WTC11 (cell line): ENCODE data around the gene ACBD4. TPM values are rescaled to one million over a fixed set of nuclear protein-coding genes. Genes with fewer than 3 reads are reported as not detected.

ENCODE experiments used
- AR ChIP-seq: fragments of 250-450 bp; sonication (Bioruptor Pico); IDR thresholded peaks from 2 replicates; pipeline ENCODE4 v1.9.0; 2021; ENCODE audit warnings: mild to moderate bottlenecking
- ARID4B ChIP-seq: sonication (generic); formaldehyde crosslinking; IDR thresholded peaks from 2 replicates; pipeline ENCODE4 v1.8.0; 2023; ENCODE audit warnings: missing genetic modification reagents, mild to moderate bottlenecking, borderline replicate concordance
- ATF3 ChIP-seq: sonication (generic); formaldehyde crosslinking; conservative IDR thresholded peaks from 2 replicates; pipeline ENCODE4 v1.8.1; 2022; ENCODE audit warnings: mild to moderate bottlenecking, missing genetic modification reagents
- CREB1 ChIP-seq: sonication (generic); formaldehyde crosslinking; IDR thresholded peaks from 2 replicates; pipeline ENCODE4 v1.8.0; 2023; ENCODE audit warnings: mild to moderate bottlenecking, missing genetic modification reagents
- CREM ChIP-seq: sonication (generic); formaldehyde crosslinking; IDR thresholded peaks from 2 replicates; pipeline ENCODE4 v1.8.1; 2022; ENCODE audit warnings: mild to moderate bottlenecking, missing genetic modification reagents, moderate library complexity
- ERG ChIP-seq: fragments of 250-450 bp; sonication (Bioruptor Pico); IDR thresholded peaks from 2 replicates; pipeline ENCODE4 v1.8.0; 2021; ENCODE audit warnings: mild to moderate bottlenecking
- ETV6 ChIP-seq: sonication (generic); formaldehyde crosslinking; IDR thresholded peaks from 2 replicates; pipeline ENCODE4 v1.8.1; 2022; ENCODE audit warnings: mild to moderate bottlenecking, missing genetic modification reagents
- GRHL2 ChIP-seq: fragments of 250-450 bp; sonication (Bioruptor Pico); IDR thresholded peaks from 2 replicates; pipeline ENCODE4 v1.8.0; 2022; ENCODE audit warnings: mild to moderate bottlenecking, moderate library complexity; ENCODE audit not compliant: insufficient replicate concordance, severe bottlenecking
- GTF2I ChIP-seq: fragments of 250-450 bp; sonication (Bioruptor Pico); conservative IDR thresholded peaks from 2 replicates; pipeline ENCODE4 v1.4.0; 2021; ENCODE audit warnings: mild to moderate bottlenecking
- NFYB ChIP-seq: sonication (generic); formaldehyde crosslinking; conservative IDR thresholded peaks from 2 replicates; pipeline ENCODE4 v1.8.0; 2022; ENCODE audit warnings: low read depth, missing genetic modification reagents
- NR1H2 ChIP-seq: sonication (generic); formaldehyde crosslinking; IDR thresholded peaks from 2 replicates; pipeline ENCODE4 v1.9.0; 2021; ENCODE audit warnings: mild to moderate bottlenecking, moderate library complexity, missing genetic modification reagents
- NR2C2 ChIP-seq: sonication (generic); formaldehyde crosslinking; IDR thresholded peaks from 2 replicates; pipeline ENCODE4 v1.8.0; 2022; ENCODE audit warnings: mild to moderate bottlenecking, missing genetic modification reagents
- NR3C1 ChIP-seq: sonication (generic); formaldehyde crosslinking; conservative IDR thresholded peaks from 2 replicates; pipeline ENCODE4 v1.8.1; 2023; ENCODE audit warnings: low read depth, mild to moderate bottlenecking, missing genetic modification reagents
- OVOL2 ChIP-seq: fragments of 250-450 bp; sonication (Bioruptor Pico); IDR thresholded peaks from 2 replicates; pipeline ENCODE4 v1.9.0; 2021; ENCODE audit warnings: mild to moderate bottlenecking, borderline replicate concordance
- PREB ChIP-seq: sonication (generic); formaldehyde crosslinking; IDR thresholded peaks from 2 replicates; pipeline ENCODE4 v1.8.1; 2022; ENCODE audit warnings: mild to moderate bottlenecking, missing genetic modification reagents, moderate library complexity, borderline replicate concordance
- STAT6 ChIP-seq: sonication (generic); formaldehyde crosslinking; conservative IDR thresholded peaks from 2 replicates; pipeline ENCODE4 v1.8.1; 2023; ENCODE audit warnings: mild to moderate bottlenecking, low read depth, missing genetic modification reagents, moderate library complexity
- ZBTB21 ChIP-seq: sonication (generic); formaldehyde crosslinking; IDR thresholded peaks from 2 replicates; pipeline ENCODE4 v1.8.1; 2023; ENCODE audit warnings: mild to moderate bottlenecking, missing genetic modification reagents, borderline replicate concordance
- ZBTB43 ChIP-seq: sonication (generic); formaldehyde crosslinking; IDR thresholded peaks from 2 replicates; pipeline ENCODE4 v1.8.1; 2023; ENCODE audit warnings: mild to moderate bottlenecking, missing genetic modification reagents
- ZNF232 ChIP-seq: sonication (generic); formaldehyde crosslinking; IDR thresholded peaks from 2 replicates; pipeline ENCODE4 v1.8.0; 2022; ENCODE audit warnings: mild to moderate bottlenecking, missing genetic modification reagents
- ZNF396 ChIP-seq: fragments of 250-450 bp; sonication (Bioruptor Pico); IDR thresholded peaks from 2 replicates; pipeline ENCODE4 v1.8.0; 2021; ENCODE audit warnings: mild to moderate bottlenecking, moderate library complexity, borderline replicate concordance
- ZNF416 ChIP-seq: fragments of 250-450 bp; sonication (Bioruptor Pico); IDR thresholded peaks from 2 replicates; pipeline ENCODE4 v1.9.0; 2021; ENCODE audit warnings: mild to moderate bottlenecking, inconsistent platforms
- total RNA-seq: library from RNA; stranded (reverse); gene quantifications from 3 replicates; pipeline ENCODE4 v1.2.3, GENCODE V29; 2021

Gene ACBD4
- total RNA-seq, 1 experiment from 2014 or later, result 12.7 TPM

- TF ChIP-seq AR (CRISPR knock-in tag), result peak; percentile 91
- no peak for TF ChIP-seq NR1H2 (CRISPR knock-in tag)
- 0 out of 2 replicates have a peak, but pooled peaks have one; percentile 55 for TF ChIP-seq ZBTB43 (CRISPR knock-in tag)
- peak; percentile 65 for TF ChIP-seq NFYB (CRISPR knock-in tag)
- TF ChIP-seq NR3C1 (CRISPR knock-in tag), result no peak
- no peak for TF ChIP-seq ZBTB21
- TF ChIP-seq NR2C2 (CRISPR knock-in tag), result no peak
- peak; percentile 92 for TF ChIP-seq ETV6 (CRISPR knock-in tag)
- TF ChIP-seq ATF3, result no peak
- TF ChIP-seq GTF2I (CRISPR knock-in tag), result no peak
- TF ChIP-seq ZNF396 (CRISPR knock-in tag), result no peak
- TF ChIP-seq PREB (CRISPR knock-in tag), result no peak
- TF ChIP-seq ARID4B (CRISPR knock-in tag), result no peak
- TF ChIP-seq CREB1 (CRISPR knock-in tag), result 0 out of 2 replicates have a peak, but pooled peaks have one; percentile 53
- peak; percentile 91 for TF ChIP-seq ERG (CRISPR knock-in tag)
- TF ChIP-seq ZNF416 (CRISPR knock-in tag), result peak; percentile 95
- TF ChIP-seq STAT6 (CRISPR knock-in tag), result no peak
- peak; percentile 9; the same call in 1 of the 2 replicates for TF ChIP-seq ZNF232
- no peak for TF ChIP-seq GRHL2 (CRISPR knock-in tag)
- TF ChIP-seq CREM (CRISPR knock-in tag), result no peak; the same call in 1 of the 2 replicates
- peak; percentile 78; the same call in 1 of the 2 replicates for TF ChIP-seq OVOL2 (CRISPR knock-in tag)
These were observed 12.9 kb downstream of the ACBD4 start, which contains the start of gene HEXIM1 (continued) for GRCh38 chr17:45148183-45149036.
